Lung microvascular endothelial cell (primary cell): Measurements from ENCODE around the gene UHRF1. TPM values are rescaled to one million over a fixed set of nuclear protein-coding genes. Genes with fewer than 3 reads are reported as not detected.
A peak's percentile ranks its signal among the peaks of the same experiment; 100 is the strongest.
"Not testable (repeated sequence)": the region's sequence is repeated elsewhere in the genome, so short reads cannot be mapped to it uniquely, and the experiment has no call there.

Source experiments
- DNase-seq, 2 donors: peaks; one replicate each; pipeline versions ENCODE4 v3.0.0 to v3.0.0-alpha.2; 2010; ENCODE audit warnings: low read depth in 2 of 2
- total RNA-seq: library from RNA; depleted of rRNA; stranded (reverse); fragments of >200 nt; gene quantifications from 2 replicates; pipeline ENCODE4 v1.2.1, GENCODE V29; 2014

The UHRF1 gene
- total RNA-seq, 1 donor from 2014 or later: 6.9 TPM

GRCh38 chr19:4933528-4933927, 24.2 kb downstream of the UHRF1 start:
- DNase-seq: no peak

- no peak for DNase-seq
Measured at GRCh38 chr19:4935444-4935843, 26.1 kb downstream of the UHRF1 start.

GRCh38 chr19:4937060-4937459, 27.8 kb downstream of the UHRF1 start:
- no peak for DNase-seq

GRCh38 chr19:4938461-4938860, 29.2 kb downstream of the UHRF1 start:
- not testable (repeated sequence) for DNase-seq

- DNase-seq: no peak
Measured at GRCh38 chr19:4939466-4939865, 30.2 kb downstream of the UHRF1 start.

GRCh38 chr19:4941638-4942169, 32.4 kb downstream of the UHRF1 start:
- DNase-seq: not testable (repeated sequence)

GRCh38 chr19:4950650-4951049, 41.3 kb downstream of the UHRF1 start:
- DNase-seq: not testable (repeated sequence)

GRCh38 chr19:4951656-4952055, 42.4 kb downstream of the UHRF1 start:
- DNase-seq: no peak

- no peak for DNase-seq
Measured at GRCh38 chr19:4952945-4953344, 43.6 kb downstream of the UHRF1 start.

GRCh38 chr19:4954320-4955149, 45.2 kb downstream of the UHRF1 start:
- not testable (repeated sequence) for DNase-seq

- no peak for DNase-seq
Measured at GRCh38 chr19:4955274-4955673, 46.0 kb downstream of the UHRF1 start.

- DNase-seq: no peak
Measured at GRCh38 chr19:4957981-4958380, 48.7 kb downstream of the UHRF1 start.

GRCh38 chr19:4962085-4962619, 52.9 kb downstream of the UHRF1 start:
- DNase-seq: no peak

- no peak for DNase-seq
Measured at GRCh38 chr19:4965061-4965460, 55.8 kb downstream of the UHRF1 start.

- no peak for DNase-seq
Measured at GRCh38 chr19:4966591-4966990, 57.3 kb downstream of the UHRF1 start.

GRCh38 chr19:4967738-4968461, 58.6 kb downstream of the UHRF1 start:
- DNase-seq: no peak

- peak; percentile 100 for DNase-seq
Measured at GRCh38 chr19:4968462-4969291, 59.4 kb downstream of the UHRF1 start, which contains the start of gene KDM4B. TSS of gene KDM4B (plus strand) at chr19:4969113. CDS start at chr19:5032891, 63,778 bp downstream.

- no peak for DNase-seq
Measured at GRCh38 chr19:4969292-4969771, 60.0 kb downstream of the UHRF1 start.

GRCh38 chr19:4969772-4970531, 60.7 kb downstream of the UHRF1 start:
- DNase-seq: peak in 1 of 2 donors; percentile 26
